ENCODE measurements around the gene YAP1.
"Not testable (repeated sequence)": the region's sequence is repeated elsewhere in the genome, so short reads cannot be mapped to it uniquely, and the experiment has no call there.

Gene YAP1

DNA sequence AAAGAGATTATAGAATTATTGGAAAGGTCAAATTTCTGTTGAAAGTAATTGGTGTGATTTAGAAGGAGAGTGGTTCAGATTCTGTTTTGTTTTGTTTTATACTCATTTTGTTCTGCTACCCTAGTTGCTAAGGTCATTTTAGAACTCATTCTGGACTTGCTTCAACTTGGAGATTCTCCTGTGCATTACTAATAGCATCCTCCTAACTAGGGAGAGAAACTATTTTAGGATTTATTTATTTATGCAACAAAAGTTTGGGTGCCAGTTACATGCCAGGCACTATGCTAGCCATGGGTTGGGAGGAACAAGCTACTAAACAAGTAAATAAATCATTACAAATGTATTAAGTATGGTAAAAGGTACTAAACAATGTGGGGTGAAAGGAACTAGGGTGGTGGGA is 84.0 kb downstream of the YAP1 start:
- H3K4me1 ChIP-seq (ENCODE audit: control insufficient read depth in 5 of 5, insufficient read depth in 5 of 5, low read length in 5 of 5), result peaks cover 0 to 25% (median 0%) of the 10 kb centered on the region in 5 donors
- H3K9me3 ChIP-seq (ENCODE audit: control insufficient read depth in 5 of 5, low read length in 5 of 5), result no peaks in the 10 kb centered on the region
- no peak overlapping the region for H3K27ac ChIP-seq (ENCODE audit: low read depth, low read length)

DNA sequence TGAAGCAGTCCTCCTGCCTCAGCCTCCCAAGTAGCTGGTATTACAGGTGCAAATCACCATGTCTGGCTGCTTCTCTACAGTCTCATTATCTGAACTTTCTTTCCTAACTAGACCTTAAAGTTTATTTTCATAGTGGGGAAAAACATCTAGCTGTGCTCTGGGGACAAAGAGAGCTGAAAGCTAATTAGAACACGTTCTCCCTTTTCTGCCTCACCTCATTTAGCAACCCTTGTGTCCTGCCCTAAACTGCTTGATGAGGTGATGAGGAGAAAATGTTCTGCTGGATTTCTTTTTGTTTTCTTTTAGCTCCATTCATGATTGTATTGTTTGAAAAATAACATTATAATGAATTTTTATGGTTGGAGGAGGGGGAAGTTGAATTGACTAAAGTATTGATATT is 84.7 kb downstream of the YAP1 start:
- Histone ChIP-seq H3K27ac (ENCODE audit: low read depth, low read length) (no peak overlapping the region), H3K4me3 (ENCODE audit: low read depth in 1 of 5, low read length in 5 of 5) (no peak overlapping the region), H3K27me3 (ENCODE audit: control insufficient read depth in 5 of 5, insufficient read depth in 4 of 5, low read length in 5 of 5) (no peaks in the 10 kb centered on the region), H3K9ac (ENCODE audit: low read length in 5 of 5) (no peak overlapping the region), H3K9me3 (ENCODE audit: control insufficient read depth in 5 of 5, low read length in 5 of 5) (no peaks in the 10 kb centered on the region), H3K4me1 (ENCODE audit: control insufficient read depth in 5 of 5, insufficient read depth in 5 of 5, low read length in 5 of 5) (peaks cover 0 to 29% (median 0%) of the 10 kb centered on the region in 5 donors), H3K36me3 (ENCODE audit: control insufficient read depth in 5 of 5, insufficient read depth in 5 of 5, low read length in 5 of 5) (no peaks in the 10 kb centered on the region)

More for the DNA sequence above, 84.0 kb downstream of the YAP1 start:
- Histone ChIP-seq H3K27me3 (ENCODE audit: control insufficient read depth in 5 of 5, insufficient read depth in 4 of 5, low read length in 5 of 5) (no peaks in the 10 kb centered on the region), H3K9ac (ENCODE audit: low read length in 5 of 5) (no peak overlapping the region), H3K36me3 (ENCODE audit: control insufficient read depth in 5 of 5, insufficient read depth in 5 of 5, low read length in 5 of 5) (no peaks in the 10 kb centered on the region), H3K4me3 (ENCODE audit: low read depth in 1 of 5, low read length in 5 of 5) (no peak overlapping the region)

DNA sequence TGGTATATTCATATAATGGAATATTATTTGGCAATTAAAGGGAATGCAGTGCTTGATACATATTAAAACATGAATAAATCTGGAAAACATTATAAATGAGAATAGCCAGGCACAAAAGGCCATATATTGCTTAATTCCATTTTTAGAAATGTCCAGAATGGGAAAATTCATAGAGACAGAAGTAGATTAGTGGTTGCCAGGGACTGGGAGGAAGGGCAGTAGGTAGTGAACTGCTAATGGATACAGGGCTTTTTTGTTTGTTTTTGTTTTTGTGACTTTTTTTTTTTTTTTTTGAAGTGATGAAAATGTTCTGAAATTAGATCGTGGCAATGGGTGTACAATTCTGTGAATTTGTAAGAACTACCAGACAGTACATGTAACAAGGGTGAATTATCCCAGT is 86.1 kb downstream of the YAP1 start:
- Histone ChIP-seq H3K27ac (ENCODE audit: low read depth, low read length) (peak overlapping the region; percentile 85), H3K9ac (ENCODE audit: low read length in 5 of 5) (no peak overlapping the region), H3K4me1 (ENCODE audit: control insufficient read depth in 5 of 5, insufficient read depth in 5 of 5, low read length in 5 of 5) (peaks cover 0 to 32% (median 0%) of the 10 kb centered on the region in 5 donors), H3K9me3 (ENCODE audit: control insufficient read depth in 5 of 5, low read length in 5 of 5) (no peaks in the 10 kb centered on the region), H3K4me3 (ENCODE audit: low read depth in 1 of 5, low read length in 5 of 5) (no peak overlapping the region), H3K36me3 (ENCODE audit: control insufficient read depth in 5 of 5, insufficient read depth in 5 of 5, low read length in 5 of 5) (no peaks in the 10 kb centered on the region), H3K27me3 (ENCODE audit: control insufficient read depth in 5 of 5, insufficient read depth in 4 of 5, low read length in 5 of 5) (no peaks in the 10 kb centered on the region)

DNA sequence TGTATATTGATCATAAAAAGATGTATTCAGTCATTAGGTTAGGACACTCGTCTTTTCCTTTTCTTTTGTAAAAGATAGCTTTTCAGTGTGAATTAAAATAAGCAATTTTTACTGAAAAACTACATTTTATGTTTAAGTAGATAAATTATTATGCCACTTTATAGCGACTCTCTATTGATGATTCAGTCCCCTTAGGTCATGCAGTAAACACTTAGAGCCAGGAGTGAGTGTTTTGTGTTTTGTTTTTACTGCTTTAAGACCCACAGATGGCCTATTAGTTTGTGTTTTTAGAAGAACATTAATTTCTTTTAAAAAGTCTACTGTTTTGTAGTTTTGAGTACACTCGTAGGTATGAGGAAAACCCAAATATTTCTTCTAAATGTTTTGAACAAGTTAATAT is 86.6 kb downstream of the YAP1 start:
- H3K4me1 ChIP-seq (ENCODE audit: control insufficient read depth in 5 of 5, insufficient read depth in 5 of 5, low read length in 5 of 5), result peaks cover 0 to 32% (median 0%) of the 10 kb centered on the region in 5 donors
- H3K27me3 ChIP-seq (ENCODE audit: control insufficient read depth in 5 of 5, insufficient read depth in 4 of 5, low read length in 5 of 5), result no peaks in the 10 kb centered on the region
- H3K9ac ChIP-seq (ENCODE audit: low read length in 5 of 5), result no peak overlapping the region
- H3K27ac ChIP-seq (ENCODE audit: low read depth, low read length), result peak overlapping the region; percentile 85
- no peak overlapping the region for H3K4me3 ChIP-seq (ENCODE audit: low read depth in 1 of 5, low read length in 5 of 5)
- H3K36me3 ChIP-seq (ENCODE audit: control insufficient read depth in 5 of 5, insufficient read depth in 5 of 5, low read length in 5 of 5), result no peaks in the 10 kb centered on the region
- no peaks in the 10 kb centered on the region for H3K9me3 ChIP-seq (ENCODE audit: control insufficient read depth in 5 of 5, low read length in 5 of 5)

DNA sequence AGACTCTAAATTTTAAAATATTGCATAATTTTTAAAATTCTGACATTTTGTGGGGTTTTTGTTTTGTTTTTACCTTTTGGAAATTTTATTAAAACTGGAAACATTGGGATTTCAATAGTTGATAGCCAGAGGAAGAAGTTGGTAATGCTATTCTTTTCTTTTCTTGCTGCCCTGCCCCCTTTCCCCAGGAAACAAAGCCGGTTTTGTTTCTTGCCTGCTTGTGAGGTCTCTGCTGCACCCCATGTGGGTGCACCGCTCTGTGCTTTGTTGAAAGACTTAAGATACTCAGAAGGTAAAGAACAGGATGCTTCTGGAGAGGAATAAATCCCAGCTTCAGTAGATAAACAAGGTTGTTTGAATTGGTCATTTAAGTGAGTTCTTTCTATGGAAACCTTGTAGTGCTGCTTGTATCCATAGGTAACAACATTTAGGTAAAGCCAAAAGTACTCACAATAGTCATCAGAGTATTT is 87.5 kb downstream of the YAP1 start:
- H3K4me3 ChIP-seq (ENCODE audit: low read depth in 1 of 5, low read length in 5 of 5), result peak overlapping the region in 1 of 5 donors; percentile 29
- peaks cover 0 to 30% (median 0%) of the 10 kb centered on the region in 5 donors for H3K4me1 ChIP-seq (ENCODE audit: control insufficient read depth in 5 of 5, insufficient read depth in 5 of 5, low read length in 5 of 5)
- H3K9ac ChIP-seq (ENCODE audit: low read length in 5 of 5), result peak overlapping the region in 1 of 5 donors; percentile 28
- peak overlapping the region; percentile 85 for H3K27ac ChIP-seq (ENCODE audit: low read depth, low read length)
- no peaks in the 10 kb centered on the region for H3K9me3 ChIP-seq (ENCODE audit: control insufficient read depth in 5 of 5, low read length in 5 of 5)
- H3K36me3 ChIP-seq (ENCODE audit: control insufficient read depth in 5 of 5, insufficient read depth in 5 of 5, low read length in 5 of 5), result peaks cover 0 to 3% (median 1%) of the 10 kb centered on the region in 5 donors
- no peaks in the 10 kb centered on the region for H3K27me3 ChIP-seq (ENCODE audit: control insufficient read depth in 5 of 5, insufficient read depth in 4 of 5, low read length in 5 of 5)

DNA sequence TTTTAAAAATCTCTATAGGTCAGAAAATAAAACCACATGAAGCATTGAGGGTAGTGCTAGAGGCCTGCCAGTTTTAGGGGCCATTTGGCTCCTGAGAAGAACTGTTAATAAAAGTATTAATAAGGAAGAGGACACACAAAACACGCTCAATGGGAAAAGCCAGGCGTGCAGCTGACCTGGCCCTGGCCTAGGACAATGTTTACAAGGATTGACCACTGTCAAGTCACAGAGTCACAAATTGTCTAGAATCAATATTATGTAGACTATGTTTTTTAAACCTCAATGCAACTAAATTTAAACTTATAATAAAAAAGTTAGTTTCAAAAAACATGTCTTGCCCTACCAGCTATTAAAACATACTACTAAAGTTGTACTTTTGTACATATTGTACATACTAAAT is 89.4 kb downstream of the YAP1 start:
- Histone ChIP-seq H3K4me1 (ENCODE audit: control insufficient read depth in 5 of 5, insufficient read depth in 5 of 5, low read length in 5 of 5) (peaks cover 0 to 25% (median 0%) of the 10 kb centered on the region in 5 donors), H3K4me3 (ENCODE audit: low read depth in 1 of 5, low read length in 5 of 5) (no peak overlapping the region), H3K27ac (ENCODE audit: low read depth, low read length) (peak overlapping the region; percentile 85), H3K27me3 (ENCODE audit: control insufficient read depth in 5 of 5, insufficient read depth in 4 of 5, low read length in 5 of 5) (no peaks in the 10 kb centered on the region), H3K36me3 (ENCODE audit: control insufficient read depth in 5 of 5, insufficient read depth in 5 of 5, low read length in 5 of 5) (peaks cover 0 to 5% (median 4%) of the 10 kb centered on the region in 5 donors), H3K9me3 (ENCODE audit: control insufficient read depth in 5 of 5, low read length in 5 of 5) (no peaks in the 10 kb centered on the region), H3K9ac (ENCODE audit: low read length in 5 of 5) (no peak overlapping the region)

DNA sequence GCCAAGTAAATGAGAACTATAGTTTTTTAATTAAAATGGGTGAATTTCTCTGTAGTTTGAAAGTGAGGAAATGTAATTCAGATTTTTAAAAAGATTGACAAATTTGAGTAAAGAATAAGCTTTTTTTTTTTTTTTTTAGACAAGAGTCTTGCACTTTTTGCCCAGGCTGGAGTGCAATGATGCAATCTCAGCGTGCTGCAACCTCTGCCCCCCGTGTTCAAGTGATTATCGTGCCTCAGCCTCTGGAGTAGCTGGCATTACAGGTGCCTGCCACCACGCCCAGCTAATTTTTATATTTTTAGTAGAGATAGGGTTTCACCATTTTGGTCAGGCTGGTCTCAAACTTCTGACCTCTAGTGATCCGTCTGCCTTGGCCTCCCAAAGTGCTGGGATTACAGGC is 90.1 kb downstream of the YAP1 start:
- H3K9ac ChIP-seq (ENCODE audit: low read length in 5 of 5); H3K36me3 ChIP-seq (ENCODE audit: control insufficient read depth in 5 of 5, insufficient read depth in 5 of 5, low read length in 5 of 5); H3K9me3 ChIP-seq (ENCODE audit: control insufficient read depth in 5 of 5, low read length in 5 of 5): not testable (repeated sequence)

DNA sequence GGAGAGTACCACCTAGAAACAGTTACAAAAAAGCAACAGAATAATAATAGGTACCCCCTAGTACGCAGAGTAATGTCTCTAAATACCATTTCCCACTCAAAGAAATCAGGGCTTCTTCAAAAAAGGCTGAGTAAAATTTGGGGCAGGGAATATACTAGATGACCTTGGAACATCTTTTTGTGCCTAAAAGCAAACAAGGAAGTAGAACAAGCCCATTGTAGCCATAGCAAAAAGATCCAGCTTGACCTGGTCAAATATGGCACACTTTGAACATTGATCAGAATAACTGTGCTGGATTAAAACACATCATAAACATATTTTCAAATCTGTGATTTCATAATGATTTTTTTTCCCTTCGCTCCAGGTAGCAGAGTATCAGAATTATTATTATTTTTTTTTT is 91.5 kb downstream of the YAP1 start:
- Histone ChIP-seq H3K27ac (ENCODE audit: low read depth, low read length) (no peak overlapping the region), H3K4me3 (ENCODE audit: low read depth in 1 of 5, low read length in 5 of 5) (no peak overlapping the region), H3K27me3 (ENCODE audit: control insufficient read depth in 5 of 5, insufficient read depth in 4 of 5, low read length in 5 of 5) (no peaks in the 10 kb centered on the region), H3K4me1 (ENCODE audit: control insufficient read depth in 5 of 5, insufficient read depth in 5 of 5, low read length in 5 of 5) (peaks cover 0 to 18% (median 0%) of the 10 kb centered on the region in 5 donors), H3K36me3 (ENCODE audit: control insufficient read depth in 5 of 5, insufficient read depth in 5 of 5, low read length in 5 of 5) (peaks cover 6 to 15% (median 10%) of the 10 kb centered on the region in 5 donors), H3K9me3 (ENCODE audit: control insufficient read depth in 5 of 5, low read length in 5 of 5) (no peaks in the 10 kb centered on the region), H3K9ac (ENCODE audit: low read length in 5 of 5) (no peak overlapping the region)

More for the DNA sequence above, 90.1 kb downstream of the YAP1 start:
- peak overlapping the region; percentile 7 for H3K27ac ChIP-seq (ENCODE audit: low read depth, low read length)
- peaks cover 0 to 25% (median 0%) of the 10 kb centered on the region in 5 donors for H3K4me1 ChIP-seq (ENCODE audit: control insufficient read depth in 5 of 5, insufficient read depth in 5 of 5, low read length in 5 of 5)
- H3K27me3 ChIP-seq (ENCODE audit: control insufficient read depth in 5 of 5, insufficient read depth in 4 of 5, low read length in 5 of 5); H3K4me3 ChIP-seq (ENCODE audit: low read depth in 1 of 5, low read length in 5 of 5): not testable (repeated sequence)

DNA sequence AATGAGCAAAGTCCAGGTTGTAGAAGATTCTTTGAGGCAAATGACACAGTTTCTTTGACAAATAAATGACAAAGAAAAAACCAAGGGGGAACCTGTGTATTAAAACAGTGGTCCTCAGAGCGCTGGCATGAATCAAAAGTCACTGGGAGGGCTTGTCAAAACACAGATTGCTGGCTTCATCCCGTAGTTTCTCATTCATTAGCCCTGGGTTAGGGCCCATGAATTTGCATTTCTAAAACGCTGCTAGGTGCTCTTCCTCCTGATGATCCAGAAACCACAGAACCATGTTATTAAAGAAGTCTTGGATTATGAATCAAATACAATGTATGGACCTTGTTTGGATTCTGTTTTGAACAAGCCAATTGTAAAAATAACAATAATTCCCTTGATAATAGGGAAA is 92.7 kb downstream of the YAP1 start:
- Histone ChIP-seq H3K36me3 (ENCODE audit: control insufficient read depth in 5 of 5, insufficient read depth in 5 of 5, low read length in 5 of 5) (peaks cover 6 to 19% (median 14%) of the 10 kb centered on the region in 5 donors), H3K4me3 (ENCODE audit: low read depth in 1 of 5, low read length in 5 of 5) (no peak overlapping the region), H3K27me3 (ENCODE audit: control insufficient read depth in 5 of 5, insufficient read depth in 4 of 5, low read length in 5 of 5) (no peaks in the 10 kb centered on the region), H3K27ac (ENCODE audit: low read depth, low read length) (no peak overlapping the region), H3K4me1 (ENCODE audit: control insufficient read depth in 5 of 5, insufficient read depth in 5 of 5, low read length in 5 of 5) (peaks cover 0 to 10% (median 0%) of the 10 kb centered on the region in 5 donors), H3K9me3 (ENCODE audit: control insufficient read depth in 5 of 5, low read length in 5 of 5) (no peaks in the 10 kb centered on the region), H3K9ac (ENCODE audit: low read length in 5 of 5) (no peak overlapping the region)

DNA sequence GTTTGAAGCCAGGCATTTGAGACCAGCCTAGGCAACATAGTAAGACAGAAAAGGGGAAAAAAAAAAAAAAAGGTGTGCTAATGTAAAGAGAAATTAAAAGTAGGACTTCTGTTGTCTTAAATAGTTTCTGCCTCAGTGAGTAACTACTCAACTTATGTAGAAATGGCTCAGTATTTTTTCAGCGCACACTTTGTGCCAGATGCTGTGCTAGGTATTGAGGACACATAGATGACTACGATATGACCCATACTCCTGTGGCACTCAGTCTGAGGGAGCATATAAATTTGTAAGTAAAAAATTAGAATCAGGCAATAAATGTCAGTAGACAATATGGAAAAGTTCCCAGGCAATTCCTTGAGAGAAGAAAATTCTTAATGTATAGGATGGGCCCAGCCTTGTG is 93.9 kb downstream of the YAP1 start:
- H3K27me3 ChIP-seq (ENCODE audit: control insufficient read depth in 5 of 5, insufficient read depth in 4 of 5, low read length in 5 of 5), result no peaks in the 10 kb centered on the region
- no peak overlapping the region for H3K4me3 ChIP-seq (ENCODE audit: low read depth in 1 of 5, low read length in 5 of 5)
- H3K27ac ChIP-seq (ENCODE audit: low read depth, low read length), result peak overlapping the region; percentile 58
- no peak overlapping the region for H3K9ac ChIP-seq (ENCODE audit: low read length in 5 of 5)
- peaks cover 0 to 12% (median 0%) of the 10 kb centered on the region in 5 donors for H3K4me1 ChIP-seq (ENCODE audit: control insufficient read depth in 5 of 5, insufficient read depth in 5 of 5, low read length in 5 of 5)
- peaks cover 6 to 19% (median 14%) of the 10 kb centered on the region in 5 donors for H3K36me3 ChIP-seq (ENCODE audit: control insufficient read depth in 5 of 5, insufficient read depth in 5 of 5, low read length in 5 of 5)
- H3K9me3 ChIP-seq (ENCODE audit: control insufficient read depth in 5 of 5, low read length in 5 of 5), result no peaks in the 10 kb centered on the region

Measured in subcutaneous abdominal adipose tissue (tissue), 5 donors.